Naive thymus-derived CD4-positive, alpha-beta T cell (primary cell): ENCODE data around the gene KLHL30. TPM values are rescaled to one million over a fixed set of nuclear protein-coding genes. Genes with fewer than 3 reads are reported as not detected.

Source experiments
- ATAC-seq: fragments of 150-1000 bp; cut with Tn5 transposase; 2 replicates; pipeline ENCODE4 v1.10.0; 2021; ENCODE audit warnings: mild to moderate bottlenecking, moderate library complexity
- CTCF ChIA-PET: fragments of 350-600 bp; sonication (Branson Sonifier 250); formaldehyde crosslinking; loops from one replicate; lab custom pipeline; 2021; ENCODE audit warnings: antibody characterized with exemption; lab: Charles Lee
- POLR2A ChIA-PET: fragments of 350-600 bp; sonication (Branson Sonifier 250); formaldehyde crosslinking; loops from one replicate; lab custom pipeline; 2021; ENCODE audit warnings: antibody characterized with exemption, inconsistent platforms; lab: Charles Lee
- DNase-seq, 9 donors: peaks; one replicate each; pipeline versions ENCODE4 v3.0.0 to v3.0.0-alpha.2; 2020 to 2022; ENCODE audit warnings: mixed read lengths in 1 of 9
- H3K27ac ChIP-seq: one replicate; pipeline ENCODE4 v1.7.0; 2013; ENCODE audit warnings: mild to moderate bottlenecking, low read depth, low read length, moderate library complexity
- H3K27me3 ChIP-seq, 2 donors: one replicate each; pipeline ENCODE4 v1.7.0; 2013; ENCODE audit warnings: low read length in 2 of 2, mild to moderate bottlenecking in 2 of 2, moderate library complexity in 2 of 2; ENCODE audit not compliant: control insufficient read depth in 2 of 2, insufficient read depth in 2 of 2
- H3K36me3 ChIP-seq, 3 experiments: 1 replicate in 2 of 3; 2 replicates in 1 of 3; pipeline ENCODE4 v1.7.0; 2013; ENCODE audit warnings: low read length in 3 of 3, mild to moderate bottlenecking in 3 of 3, moderate library complexity in 1 of 3; ENCODE audit not compliant: insufficient read depth in 3 of 3, control insufficient read depth in 2 of 3
- H3K4me1 ChIP-seq, 2 donors: one replicate each; pipeline ENCODE4 v1.7.0; 2013; ENCODE audit warnings: low read length in 2 of 2, mild to moderate bottlenecking in 2 of 2, moderate library complexity in 1 of 2; ENCODE audit not compliant: control insufficient read depth in 2 of 2, insufficient read depth in 2 of 2
- H3K4me3 ChIP-seq: 2 replicates; pipeline ENCODE4 v1.7.0; 2013; ENCODE audit warnings: mild to moderate bottlenecking, low read length
- H3K9me3 ChIP-seq, 3 experiments: 1 replicate in 2 of 3; 2 replicates in 1 of 3; pipeline ENCODE4 v1.7.0; 2013; ENCODE audit warnings: low read length in 3 of 3; ENCODE audit not compliant: control insufficient read depth in 2 of 3
- H3K27ac Mint-ChIP-seq, 9 donors: one replicate each; pipeline ENCODE4 v1.8.0; 2020 to 2022; ENCODE audit warnings: mixed read lengths in 9 of 9, mild to moderate bottlenecking in 8 of 9, moderate library complexity in 5 of 9, inconsistent platforms in 2 of 9
- H3K27me3 Mint-ChIP-seq, 5 donors: one replicate each; pipeline ENCODE4 v1.8.0; 2021 to 2022; ENCODE audit warnings: mixed read lengths in 5 of 5, mild to moderate bottlenecking in 1 of 5
- H3K36me3 Mint-ChIP-seq, 5 donors: one replicate each; pipeline ENCODE4 v1.8.0; 2020 to 2022; ENCODE audit warnings: mixed read lengths in 5 of 5, mild to moderate bottlenecking in 3 of 5, inconsistent platforms in 1 of 5
- H3K4me1 Mint-ChIP-seq, 7 donors: one replicate each; pipeline ENCODE4 v1.8.0; 2020 to 2022; ENCODE audit warnings: mixed read lengths in 7 of 7, mild to moderate bottlenecking in 3 of 7, inconsistent platforms in 1 of 7
- H3K4me3 Mint-ChIP-seq, 10 donors: one replicate each; pipeline ENCODE4 v1.8.0; 2020 to 2022; ENCODE audit warnings: mild to moderate bottlenecking in 10 of 10, mixed read lengths in 10 of 10, moderate library complexity in 6 of 10, inconsistent platforms in 2 of 10
- H3K9me3 Mint-ChIP-seq, 11 donors: one replicate each; pipeline ENCODE4 v1.8.0; 2020 to 2022; ENCODE audit warnings: mixed read lengths in 11 of 11, mild to moderate bottlenecking in 4 of 11, inconsistent platforms in 1 of 11, moderate library complexity in 1 of 11
- intact Hi-C, 2 donors: fragments of 100-400 bp; cut with micrococcal nuclease; formaldehyde crosslinking; loops; one replicate each; pipeline ENCODE4 v1.15.1; 2023
- polyA plus RNA-seq, 2 donors: library from polyadenylated mRNA; unstranded; fragments of 300-500 nt; fragmentation: Illumina TruSeq; gene quantifications; one replicate each; pipeline ENCODE4 v1.2.3, GENCODE V29; 2021
- total RNA-seq, 6 experiments: library from RNA in 5 of 6; stranded (reverse) in 5 of 6; gene quantifications; 1 replicate in 5 of 6; 2 replicates in 1 of 6; pipeline ENCODE4 v1.2.3 and lab custom pipeline; 2021 to 2026

KLHL30 gene
- total and polyA plus RNA-seq, 7 experiments from 2014 or later = not detected

GRCh38 chr2:238129166-238130010, 9.1 kb upstream of the KLHL30 start:
- H3K27me3 ChIP-seq = no peaks in the 10 kb centered on the region
- no peaks in the 10 kb centered on the region for H3K36me3 Mint-ChIP-seq
- H3K27ac ChIP-seq = no peak overlapping the region
- DNase-seq = no peak
- H3K4me1 Mint-ChIP-seq = no peaks in the 10 kb centered on the region
- H3K36me3 ChIP-seq = no peaks in the 10 kb centered on the region
- no peaks in the 10 kb centered on the region for H3K27me3 Mint-ChIP-seq
- H3K4me3 Mint-ChIP-seq = no peak overlapping the region
- no peaks in the 10 kb centered on the region for H3K4me1 ChIP-seq
- no peak overlapping the region for H3K27ac Mint-ChIP-seq
- no peak overlapping the region for H3K4me3 ChIP-seq
- intact Hi-C loops = no loop called here
- ATAC-seq = no peak
- ChIA-PET CTCF (no interaction called here), POLR2A (no interaction called here)
- no peaks in the 10 kb centered on the region for H3K9me3 Mint-ChIP-seq
- H3K9me3 ChIP-seq = no peaks in the 10 kb centered on the region

- CTCF ChIA-PET = no interaction called here
- Mint-ChIP-seq H3K4me1 (no peaks in the 10 kb centered on the region), H3K4me3 (no peak overlapping the region), H3K27me3 (no peaks in the 10 kb centered on the region), H3K36me3 (no peaks in the 10 kb centered on the region), H3K9me3 (no peaks in the 10 kb centered on the region), H3K27ac (no peak overlapping the region)
- POLR2A ChIA-PET = no interaction called here
- no peak overlapping the region for H3K4me3 ChIP-seq
- intact Hi-C loops = no loop called here
- H3K36me3 ChIP-seq = no peaks in the 10 kb centered on the region
- H3K9me3 ChIP-seq = no peaks in the 10 kb centered on the region
- ATAC-seq (no peak), DNase-seq (no peak)
- no peaks in the 10 kb centered on the region for H3K27me3 ChIP-seq
- H3K4me1 ChIP-seq = no peaks in the 10 kb centered on the region
- no peak overlapping the region for H3K27ac ChIP-seq
Measured at GRCh38 chr2:238130111-238130695, 8.3 kb upstream of the KLHL30 start.

- Histone ChIP-seq H3K36me3 (no peaks in the 10 kb centered on the region), H3K27me3 (no peaks in the 10 kb centered on the region), H3K4me3 (no peak overlapping the region), H3K4me1 (no peaks in the 10 kb centered on the region), H3K27ac (no peak overlapping the region), H3K9me3 (no peaks in the 10 kb centered on the region)
- H3K4me3 Mint-ChIP-seq = no peak overlapping the region
- H3K4me1 Mint-ChIP-seq = no peaks in the 10 kb centered on the region
- DNase-seq = no peak
- no peak overlapping the region for H3K27ac Mint-ChIP-seq
- ATAC-seq = no peak
- H3K9me3 Mint-ChIP-seq = no peaks in the 10 kb centered on the region
- CTCF ChIA-PET = no interaction called here
- POLR2A ChIA-PET = no interaction called here
- no peaks in the 10 kb centered on the region for H3K27me3 Mint-ChIP-seq
- intact Hi-C loops = no loop called here
- H3K36me3 Mint-ChIP-seq = no peaks in the 10 kb centered on the region
Measured at GRCh38 chr2:238130696-238131628, 7.5 kb upstream of the KLHL30 start.

- H3K27ac ChIP-seq = no peak overlapping the region
- no peaks in the 10 kb centered on the region for H3K4me1 ChIP-seq
- Mint-ChIP-seq H3K27me3 (no peaks in the 10 kb centered on the region), H3K27ac (no peak overlapping the region), H3K36me3 (no peaks in the 10 kb centered on the region), H3K4me3 (no peak overlapping the region), H3K9me3 (no peaks in the 10 kb centered on the region), H3K4me1 (no peaks in the 10 kb centered on the region)
- no peak overlapping the region for H3K4me3 ChIP-seq
- ChIA-PET POLR2A (no interaction called here), CTCF (no interaction called here)
- no peaks in the 10 kb centered on the region for H3K27me3 ChIP-seq
- DNase-seq (no peak), ATAC-seq (no peak)
- no peaks in the 10 kb centered on the region for H3K9me3 ChIP-seq
- intact Hi-C loops = no loop called here
- no peaks in the 10 kb centered on the region for H3K36me3 ChIP-seq
Measured at GRCh38 chr2:238131761-238132462, 6.6 kb upstream of the KLHL30 start.

GRCh38 chr2:238132463-238133450, 5.7 kb upstream of the KLHL30 start:
- Mint-ChIP-seq H3K9me3 (no peaks in the 10 kb centered on the region), H3K27ac (peak overlapping the region in 2 of 9 donors; percentile 38 to 46), H3K4me1 (no peaks in the 10 kb centered on the region), H3K4me3 (no peak overlapping the region), H3K27me3 (no peaks in the 10 kb centered on the region), H3K36me3 (no peaks in the 10 kb centered on the region)
- DNase-seq (no peak), ATAC-seq (no peak)
- CTCF ChIA-PET = interaction anchor here (0.6 kb wide), 1 partner anchor 39 kb away, joined by 5 read pairs; no protein-coding TSS in a partner anchor
- POLR2A ChIA-PET = no interaction called here
- Histone ChIP-seq H3K9me3 (no peaks in the 10 kb centered on the region), H3K36me3 (no peaks in the 10 kb centered on the region), H3K4me1 (no peaks in the 10 kb centered on the region), H3K27me3 (no peaks in the 10 kb centered on the region), H3K27ac (no peak overlapping the region), H3K4me3 (no peak overlapping the region)
- intact Hi-C loops = no loop called here
